Skeletal muscle satellite cell (primary cell): ENCODE data around the gene NAALADL2.
"Not testable (repeated sequence)": the region's sequence is repeated elsewhere in the genome, so short reads cannot be mapped to it uniquely, and the experiment has no call there.

Experiments
- H3K27me3 ChIP-seq: 2 replicates; pipeline ENCODE4 v1.7.0; 2013; ENCODE audit warnings: low read length; ENCODE audit not compliant: control insufficient read depth, insufficient read depth
- H3K36me3 ChIP-seq: 2 replicates; pipeline ENCODE4 v1.7.0; 2013; ENCODE audit warnings: mild to moderate bottlenecking, control low read depth, low read length; ENCODE audit not compliant: insufficient read depth
- H3K4me1 ChIP-seq: 2 replicates; pipeline ENCODE4 v1.7.0; 2013; ENCODE audit warnings: low read length; ENCODE audit not compliant: control insufficient read depth, insufficient read depth
- H3K4me2 ChIP-seq: 2 replicates; pipeline ENCODE4 v1.7.0; 2013; ENCODE audit warnings: mild to moderate bottlenecking, low read length
- H3K4me3 ChIP-seq: 2 replicates; pipeline ENCODE4 v1.7.0; 2013; ENCODE audit warnings: low read length
- H3K9ac ChIP-seq: 2 replicates; pipeline ENCODE4 v1.7.0; 2013; ENCODE audit warnings: mild to moderate bottlenecking, low read depth, low read length, moderate library complexity
- H3K9me3 ChIP-seq: replicated peaks from 2 replicates; pipeline ENCODE4 v1.7.0; 2013; ENCODE audit warnings: mild to moderate bottlenecking, control low read depth, low read length

The NAALADL2 gene

GRCh38 chr3:175445741-175446140 lies 586.6 kb downstream of the NAALADL2 start:
- no peaks in the 10 kb centered on the region for H3K4me1 ChIP-seq
- no peaks in the 10 kb centered on the region for H3K27me3 ChIP-seq
- no peaks in the 10 kb centered on the region for H3K36me3 ChIP-seq
- H3K9me3 ChIP-seq: no peaks in the 10 kb centered on the region
- no peak overlapping the region for H3K4me3 ChIP-seq
- no peak overlapping the region for H3K4me2 ChIP-seq
- no peak overlapping the region for H3K9ac ChIP-seq

GRCh38 chr3:175447521-175447920 lies 588.4 kb downstream of the NAALADL2 start:
- no peaks in the 10 kb centered on the region for H3K4me1 ChIP-seq
- no peak overlapping the region for H3K9ac ChIP-seq
- H3K9me3 ChIP-seq: no peaks in the 10 kb centered on the region
- no peak overlapping the region for H3K4me3 ChIP-seq
- H3K36me3 ChIP-seq: no peaks in the 10 kb centered on the region
- H3K4me2 ChIP-seq: no peak overlapping the region
- no peaks in the 10 kb centered on the region for H3K27me3 ChIP-seq

- Histone ChIP-seq H3K36me3 (no peaks in the 10 kb centered on the region), H3K9ac (no peak overlapping the region), H3K4me1 (peaks cover 3% of the 10 kb centered on the region), H3K4me2 (no peak overlapping the region), H3K9me3 (no peaks in the 10 kb centered on the region), H3K4me3 (no peak overlapping the region), H3K27me3 (no peaks in the 10 kb centered on the region)
Measured at GRCh38 chr3:175453361-175453760, 594.2 kb downstream of the NAALADL2 start.

- peaks cover 3% of the 10 kb centered on the region for H3K4me1 ChIP-seq
- no peaks in the 10 kb centered on the region for H3K9me3 ChIP-seq
- H3K4me2 ChIP-seq: no peak overlapping the region
- H3K9ac ChIP-seq: no peak overlapping the region
- no peaks in the 10 kb centered on the region for H3K27me3 ChIP-seq
- no peak overlapping the region for H3K4me3 ChIP-seq
- no peaks in the 10 kb centered on the region for H3K36me3 ChIP-seq
Measured at GRCh38 chr3:175456466-175456865, 597.3 kb downstream of the NAALADL2 start.

- Histone ChIP-seq H3K9ac (no peak overlapping the region), H3K4me2 (no peak overlapping the region), H3K27me3 (no peaks in the 10 kb centered on the region), H3K9me3 (no peaks in the 10 kb centered on the region), H3K36me3 (no peaks in the 10 kb centered on the region), H3K4me1 (peaks cover 3% of the 10 kb centered on the region), H3K4me3 (no peak overlapping the region)
Measured at GRCh38 chr3:175457301-175457700, 598.2 kb downstream of the NAALADL2 start.

- not testable (repeated sequence) for H3K4me3 ChIP-seq, H3K36me3 ChIP-seq, H3K27me3 ChIP-seq
Measured at GRCh38 chr3:175460849-175461399, 601.8 kb downstream of the NAALADL2 start.

DNA sequence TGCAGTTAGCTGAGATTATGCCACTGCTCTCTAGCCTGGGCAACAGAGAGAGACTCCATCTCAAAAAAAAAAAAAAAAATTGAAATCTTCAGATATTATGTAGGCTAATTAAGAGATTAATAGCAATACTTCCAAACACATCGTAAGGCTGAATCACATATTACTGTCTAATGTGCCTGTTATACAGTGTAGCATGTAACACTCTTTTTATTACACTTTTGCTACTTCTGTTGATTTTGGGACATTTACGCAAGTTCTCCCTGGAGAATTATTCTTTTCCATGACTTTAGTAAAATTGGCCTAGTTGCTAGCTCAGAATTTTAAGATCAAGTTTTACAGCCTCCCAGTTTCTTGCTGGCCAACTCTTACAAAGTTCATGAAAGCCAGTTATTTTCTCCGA lies 605.2 kb downstream of the NAALADL2 start:
- Histone ChIP-seq H3K4me1 (no peaks in the 10 kb centered on the region), H3K9ac (no peak overlapping the region), H3K36me3 (no peaks in the 10 kb centered on the region), H3K4me3 (no peak overlapping the region), H3K9me3 (no peaks in the 10 kb centered on the region), H3K4me2 (no peak overlapping the region), H3K27me3 (no peaks in the 10 kb centered on the region)

More at GRCh38 chr3:175460849-175461399, 601.8 kb downstream of the NAALADL2 start:
- H3K9ac ChIP-seq, H3K9me3 ChIP-seq, H3K4me1 ChIP-seq, H3K4me2 ChIP-seq: not testable (repeated sequence)

DNA sequence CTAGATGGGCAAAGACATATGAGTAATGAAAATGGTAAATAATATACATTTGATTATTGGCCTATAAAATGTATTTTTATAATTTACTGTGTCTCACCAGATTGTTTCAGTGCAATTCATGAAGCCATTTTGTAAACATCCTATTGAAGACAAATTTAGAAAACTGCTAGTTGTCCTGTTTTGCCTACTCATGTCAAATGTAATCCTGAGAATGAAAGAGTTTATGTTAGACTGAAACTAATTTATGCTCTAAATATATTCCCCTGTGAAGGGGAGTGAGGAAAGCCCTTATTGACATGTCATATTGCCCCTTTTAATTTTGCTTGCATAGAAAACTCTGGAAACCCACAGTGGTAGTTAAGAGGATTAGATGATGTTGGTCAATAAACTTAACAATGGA lies 610.0 kb downstream of the NAALADL2 start:
- no peaks in the 10 kb centered on the region for H3K9me3 ChIP-seq
- no peak overlapping the region for H3K9ac ChIP-seq
- no peak overlapping the region for H3K4me3 ChIP-seq
- H3K4me2 ChIP-seq: no peak overlapping the region
- H3K4me1 ChIP-seq: no peaks in the 10 kb centered on the region
- no peaks in the 10 kb centered on the region for H3K36me3 ChIP-seq
- H3K27me3 ChIP-seq: no peaks in the 10 kb centered on the region

DNA sequence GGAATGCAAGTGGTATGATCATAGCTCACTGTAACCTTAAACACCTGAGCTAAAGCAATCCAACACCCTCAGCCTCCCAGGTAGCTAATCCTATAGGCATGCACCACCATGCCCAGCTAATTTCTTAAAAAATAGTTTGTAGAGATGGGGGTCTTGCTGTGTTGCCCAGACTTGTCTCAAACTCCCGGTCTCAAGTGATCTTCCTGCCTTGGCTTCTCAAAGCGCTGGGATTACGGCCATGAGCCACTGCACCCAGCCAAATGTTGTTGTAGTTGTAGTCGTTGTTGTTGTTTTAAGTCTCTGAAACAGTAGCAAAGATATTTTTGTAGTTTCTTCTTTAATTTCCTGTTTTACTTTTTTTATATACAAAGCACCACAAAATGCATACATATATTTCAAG lies 616.6 kb downstream of the NAALADL2 start:
- no peak overlapping the region for H3K4me3 ChIP-seq
- H3K4me1 ChIP-seq: no peaks in the 10 kb centered on the region
- no peaks in the 10 kb centered on the region for H3K36me3 ChIP-seq
- no peaks in the 10 kb centered on the region for H3K9me3 ChIP-seq
- H3K9ac ChIP-seq: no peak overlapping the region
- no peaks in the 10 kb centered on the region for H3K27me3 ChIP-seq
- H3K4me2 ChIP-seq: no peak overlapping the region

GRCh38 chr3:175476489-175476888 lies 617.4 kb downstream of the NAALADL2 start:
- no peak overlapping the region for H3K4me2 ChIP-seq
- no peaks in the 10 kb centered on the region for H3K4me1 ChIP-seq
- H3K4me3 ChIP-seq: no peak overlapping the region
- H3K9ac ChIP-seq: no peak overlapping the region
- no peaks in the 10 kb centered on the region for H3K9me3 ChIP-seq
- H3K36me3 ChIP-seq: no peaks in the 10 kb centered on the region
- no peaks in the 10 kb centered on the region for H3K27me3 ChIP-seq

DNA sequence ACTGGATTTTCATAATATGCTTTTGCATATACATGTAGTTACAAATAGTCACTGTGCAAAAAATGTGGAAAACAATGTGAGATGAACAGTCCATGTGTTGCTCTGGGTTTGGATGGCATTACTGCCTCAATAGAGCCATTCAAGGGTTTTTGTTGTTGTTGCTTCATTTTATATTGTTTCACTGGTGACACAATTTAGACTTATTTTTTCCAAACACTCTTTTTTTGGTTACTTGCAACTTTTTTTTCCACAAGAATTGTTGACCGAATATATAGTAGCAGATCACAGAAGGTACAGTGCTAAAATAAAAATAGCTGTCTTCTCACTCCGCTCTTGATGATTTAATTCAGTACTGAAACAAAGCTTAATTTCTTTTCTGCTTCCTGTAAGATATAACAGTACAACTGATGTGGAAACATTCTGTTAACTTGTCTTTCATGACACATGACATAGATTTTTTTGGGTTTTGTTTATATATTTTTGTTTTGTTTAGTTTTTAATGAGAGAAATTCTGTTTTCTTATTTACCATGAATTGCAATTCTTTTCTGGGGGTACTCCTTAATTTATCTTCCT lies 618.6 kb downstream of the NAALADL2 start:
- H3K9ac ChIP-seq: no peak overlapping the region
- no peak overlapping the region for H3K4me3 ChIP-seq
- no peaks in the 10 kb centered on the region for H3K4me1 ChIP-seq
- H3K36me3 ChIP-seq: no peaks in the 10 kb centered on the region
- no peaks in the 10 kb centered on the region for H3K9me3 ChIP-seq
- no peaks in the 10 kb centered on the region for H3K27me3 ChIP-seq
- H3K4me2 ChIP-seq: no peak overlapping the region

- Histone ChIP-seq H3K36me3 (no peaks in the 10 kb centered on the region), H3K4me1 (no peaks in the 10 kb centered on the region), H3K9ac (no peak overlapping the region), H3K4me3 (no peak overlapping the region), H3K4me2 (no peak overlapping the region), H3K27me3 (no peaks in the 10 kb centered on the region), H3K9me3 (no peaks in the 10 kb centered on the region)
Measured at GRCh38 chr3:175478301-175478700, 619.2 kb downstream of the NAALADL2 start.
